SJSA1 (cell line): Measurements from ENCODE around the gene ADORA2B. TPM values are rescaled to one million over a fixed set of nuclear protein-coding genes. Genes with fewer than 3 reads are reported as not detected.

Experiments used
- DNase-seq, 2 experiments: peaks; one replicate each; pipeline ENCODE4 v3.0.0-alpha.2; 2015 to 2020; ENCODE audit warnings: low spot score in 2 of 2, low read depth in 1 of 2
- H3K27ac ChIP-seq: fragments of 250-450 bp; sonication (Bioruptor Pico); 2 replicates; pipeline ENCODE4 v1.5.1; 2020; ENCODE audit warnings: mild to moderate bottlenecking, moderate library complexity
- H3K27me3 ChIP-seq: fragments of 250-450 bp; sonication (Bioruptor Pico); replicated peaks from 2 replicates; pipeline ENCODE4 v1.5.1; 2020; ENCODE audit warnings: mild to moderate bottlenecking, moderate library complexity
- H3K36me3 ChIP-seq: fragments of 250-450 bp; sonication (Bioruptor Pico); 2 replicates; pipeline ENCODE4 v1.5.1; 2020; ENCODE audit warnings: mild to moderate bottlenecking
- H3K4me1 ChIP-seq: fragments of 250-450 bp; sonication (Bioruptor Pico); replicated peaks from 2 replicates; pipeline ENCODE4 v1.6.1; 2021; ENCODE audit warnings: mild to moderate bottlenecking
- H3K4me3 ChIP-seq: fragments of 250-450 bp; sonication (Bioruptor Pico); 2 replicates; pipeline ENCODE4 v1.5.1; 2020; ENCODE audit warnings: mild to moderate bottlenecking
- H3K9me3 ChIP-seq: fragments of 250-450 bp; sonication (Bioruptor Pico); replicated peaks from 2 replicates; pipeline ENCODE4 v1.5.1; 2020; ENCODE audit warnings: mild to moderate bottlenecking
- total RNA-seq: library from RNA; depleted of rRNA; stranded (reverse); fragments of >200 nt; shearing (Covaris generic); gene quantifications from 2 replicates; pipeline ENCODE4 v1.2.3, GENCODE V29; 2014

Gene ADORA2B
- total RNA-seq, 1 experiment from 2014 or later: 19.5 TPM

DNA sequence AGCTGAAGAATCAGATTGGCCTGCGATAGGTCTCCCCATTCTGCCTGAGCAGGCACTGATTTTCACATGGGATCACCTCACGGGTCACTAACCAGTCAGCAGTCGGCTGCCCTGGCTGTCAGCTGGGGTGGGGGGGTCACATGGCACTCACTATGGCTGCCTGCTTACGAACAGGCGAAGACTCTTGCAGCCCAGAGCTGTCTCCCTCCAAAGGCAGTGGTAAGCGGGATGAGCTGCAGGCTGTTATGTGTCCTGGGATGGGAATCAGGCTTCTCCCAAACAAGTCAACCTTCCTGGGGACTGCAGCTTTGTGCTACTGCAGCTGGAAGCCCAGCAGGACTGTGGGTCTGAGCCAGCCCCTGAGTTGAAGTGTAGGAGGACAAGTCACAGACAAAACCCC, 29.0 kb upstream of the ADORA2B start:
- H3K27me3 ChIP-seq: no peaks in the 10 kb centered on the region
- no peak for DNase-seq
- no peaks in the 10 kb centered on the region for H3K36me3 ChIP-seq
- H3K4me3 ChIP-seq: no peak overlapping the region
- H3K4me1 ChIP-seq: peaks cover 39% of the 10 kb centered on the region
- H3K27ac ChIP-seq: no peak overlapping the region
- H3K9me3 ChIP-seq: peaks cover 6% of the 10 kb centered on the region; the same call in 1 of the 2 replicates

DNA sequence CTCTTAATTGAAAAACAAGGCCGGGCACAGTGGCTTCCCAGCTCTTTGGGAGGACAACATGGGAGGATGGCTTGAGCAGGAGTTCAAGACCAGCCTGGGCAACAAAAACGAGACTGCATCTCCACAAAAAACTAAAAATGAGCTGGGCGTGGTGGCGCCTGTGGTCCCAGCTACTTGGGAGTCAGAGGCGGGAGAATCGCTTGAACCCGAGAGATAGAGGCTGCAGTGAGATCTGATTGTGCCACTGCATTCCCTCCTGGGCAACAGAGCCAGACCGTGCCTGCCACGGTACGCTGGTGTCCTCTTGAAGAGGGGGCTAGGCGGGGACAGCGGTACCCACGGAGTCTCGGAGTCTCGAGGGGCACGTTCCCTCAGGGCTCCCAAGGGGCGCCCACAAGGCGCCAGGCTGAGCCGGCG, 27.9 kb upstream of the ADORA2B start:
- H3K27ac ChIP-seq: no peak overlapping the region
- H3K4me1 ChIP-seq: peaks cover 46% of the 10 kb centered on the region
- H3K27me3 ChIP-seq: no peaks in the 10 kb centered on the region
- H3K36me3 ChIP-seq: no peaks in the 10 kb centered on the region
- DNase-seq: no peak
- peaks cover 6% of the 10 kb centered on the region; the same call in 1 of the 2 replicates for H3K9me3 ChIP-seq
- H3K4me3 ChIP-seq: no peak overlapping the region

DNA sequence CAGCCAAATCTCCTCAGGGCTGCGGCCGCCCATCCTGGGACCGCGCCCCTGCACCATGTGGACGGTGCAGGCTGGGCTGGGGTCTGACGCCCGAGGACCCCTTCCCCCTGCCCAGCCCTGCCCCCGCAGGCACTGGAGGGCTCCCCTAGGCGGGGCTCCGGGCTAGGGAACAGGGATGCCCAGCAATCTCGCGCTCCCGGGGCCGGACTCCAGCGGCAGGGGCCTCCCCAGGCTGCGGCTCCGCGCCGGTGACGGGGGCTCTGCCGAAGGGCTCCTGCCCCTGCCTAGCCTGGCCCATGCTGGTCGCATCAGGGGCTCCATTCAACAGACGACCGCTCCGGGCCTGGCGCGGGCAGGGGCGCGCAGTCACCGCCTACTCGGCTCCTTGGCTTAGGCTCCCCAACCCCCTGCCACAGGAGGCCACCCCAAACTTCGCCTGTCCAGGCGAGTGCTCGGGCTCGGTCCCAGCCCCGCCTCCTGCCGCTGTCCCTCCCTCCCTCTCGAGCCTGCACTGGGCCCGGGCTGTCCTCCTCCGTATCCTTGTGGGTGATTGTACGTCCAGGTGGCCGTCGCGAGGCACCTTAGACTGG, 27.4 kb upstream of the ADORA2B start:
- Histone ChIP-seq H3K4me1 (peaks cover 46% of the 10 kb centered on the region), H3K27ac (no peak overlapping the region), H3K4me3 (no peak overlapping the region), H3K27me3 (no peaks in the 10 kb centered on the region), H3K36me3 (no peaks in the 10 kb centered on the region), H3K9me3 (peaks cover 6% of the 10 kb centered on the region; the same call in 1 of the 2 replicates)
- DNase-seq: no peak

DNA sequence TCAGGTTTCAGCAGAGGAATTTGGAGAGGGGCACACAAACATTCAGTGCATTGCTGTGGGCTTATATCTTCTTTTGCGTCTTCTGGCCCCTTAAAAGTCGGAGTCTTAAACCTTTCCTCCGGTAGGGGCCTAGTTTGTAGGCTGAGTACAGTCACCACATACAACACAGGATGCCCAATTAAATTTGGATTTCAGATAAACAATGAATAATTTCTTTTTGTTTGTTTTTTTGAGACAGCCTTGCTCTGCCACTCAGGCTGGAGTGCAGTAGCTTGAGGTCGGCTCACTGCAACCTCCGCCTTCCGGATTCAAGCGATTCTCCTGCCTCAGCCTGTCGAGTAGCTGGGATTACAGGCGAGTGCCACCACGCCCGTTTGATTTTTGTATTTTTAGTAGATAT, 26.7 kb upstream of the ADORA2B start:
- peak in 1 of 2 experiments; percentile 7 for DNase-seq
- Histone ChIP-seq H3K27ac (0 out of 2 replicates have a peak overlapping the region, but pooled peaks have one; percentile 20), H3K27me3 (no peaks in the 10 kb centered on the region)

DNA sequence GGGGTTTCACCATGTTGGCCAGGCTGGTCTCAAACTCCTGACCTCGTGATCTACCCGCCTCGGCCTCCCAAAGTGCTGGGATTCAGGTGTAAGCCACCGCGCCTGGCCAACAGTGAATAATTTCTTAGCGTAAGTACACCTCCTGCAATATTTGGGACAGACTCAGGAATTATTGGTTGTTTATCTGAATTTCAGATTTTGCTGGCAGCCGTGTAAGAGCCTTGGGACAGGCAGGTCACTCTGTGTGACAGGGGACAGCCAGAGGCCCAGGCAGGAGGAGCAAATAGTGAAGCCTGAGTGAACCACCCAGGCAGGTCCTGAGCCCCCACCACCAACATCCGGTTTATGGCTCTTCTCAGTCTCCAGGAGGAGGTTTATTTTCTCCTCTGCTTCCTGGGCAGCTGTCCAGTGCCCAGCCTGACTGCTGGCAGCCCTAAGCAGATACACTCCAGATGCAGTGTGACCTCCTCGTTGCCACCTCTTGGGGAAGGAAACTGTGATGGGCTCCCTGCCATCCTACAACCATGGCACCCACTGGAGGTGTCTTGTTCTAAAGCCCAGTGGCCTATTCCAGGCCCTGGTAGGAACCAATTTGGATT, 26.2 kb upstream of the ADORA2B start:
- DNase-seq: peak in 1 of 2 experiments; percentile 9
- Histone ChIP-seq H3K4me1 (peaks cover 46% of the 10 kb centered on the region), H3K27ac (0 out of 2 replicates have a peak overlapping the region, but pooled peaks have one; percentile 20), H3K36me3 (no peaks in the 10 kb centered on the region), H3K4me3 (no peak overlapping the region), H3K27me3 (no peaks in the 10 kb centered on the region), H3K9me3 (peaks cover 6% of the 10 kb centered on the region; the same call in 1 of the 2 replicates)

More for the DNA sequence above, 26.7 kb upstream of the ADORA2B start:
- H3K36me3 ChIP-seq: no peaks in the 10 kb centered on the region
- H3K4me1 ChIP-seq: peaks cover 46% of the 10 kb centered on the region
- H3K9me3 ChIP-seq: peaks cover 6% of the 10 kb centered on the region; the same call in 1 of the 2 replicates
- H3K4me3 ChIP-seq: no peak overlapping the region

DNA sequence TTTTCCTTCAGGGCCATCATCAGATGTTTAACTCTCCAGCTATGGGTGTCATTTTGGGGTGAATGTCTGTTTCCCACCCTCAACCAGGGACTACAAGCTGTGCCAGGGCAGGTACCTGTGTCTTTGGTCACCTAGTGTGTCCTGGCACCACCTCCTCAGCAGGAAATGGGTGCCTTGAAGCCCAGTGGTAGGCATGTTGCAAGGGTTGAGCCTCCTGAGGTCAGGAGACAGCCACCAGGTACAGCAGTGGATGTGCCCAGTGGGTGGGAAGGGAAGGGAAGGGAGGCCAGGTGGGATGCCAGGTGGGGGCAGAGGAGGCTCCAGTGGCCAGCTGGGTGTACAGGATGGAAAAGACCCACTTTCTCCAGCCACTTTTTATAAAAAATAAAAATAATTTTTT, 25.5 kb upstream of the ADORA2B start:
- H3K4me1 ChIP-seq: peaks cover 41% of the 10 kb centered on the region
- H3K9me3 ChIP-seq: peaks cover 6% of the 10 kb centered on the region; the same call in 1 of the 2 replicates
- no peak overlapping the region for H3K27ac ChIP-seq
- no peak overlapping the region for H3K4me3 ChIP-seq
- DNase-seq: no peak
- no peaks in the 10 kb centered on the region for H3K36me3 ChIP-seq
- H3K27me3 ChIP-seq: no peaks in the 10 kb centered on the region

DNA sequence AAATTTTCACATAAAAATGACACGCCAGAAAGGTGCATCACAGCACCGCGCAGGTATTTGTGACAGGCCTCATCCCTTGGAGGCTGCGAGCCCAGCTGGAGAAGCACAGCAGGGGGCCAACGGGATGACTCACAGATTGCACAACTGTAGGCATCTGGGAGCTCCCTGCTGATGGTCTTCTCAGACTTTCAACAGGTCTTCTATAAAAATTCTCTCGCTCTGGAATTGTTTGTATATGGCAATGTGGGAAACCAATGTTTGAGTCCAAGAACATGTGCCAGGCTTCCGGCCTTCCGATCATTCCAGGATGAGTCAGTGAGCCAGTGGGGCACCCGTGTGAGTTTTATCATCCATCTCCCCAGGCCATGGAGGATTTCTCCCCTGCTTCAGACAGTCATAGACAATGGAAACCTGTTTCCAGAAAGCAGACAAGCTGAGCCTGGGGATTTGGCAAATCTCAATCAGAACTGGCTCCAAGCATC, 24.1 kb upstream of the ADORA2B start:
- Histone ChIP-seq H3K4me3 (no peak overlapping the region), H3K9me3 (0 out of 2 replicates have a peak, but pooled peaks cover 2% of the 10 kb centered on the region), H3K27ac (peak overlapping the region; percentile 76)

DNA sequence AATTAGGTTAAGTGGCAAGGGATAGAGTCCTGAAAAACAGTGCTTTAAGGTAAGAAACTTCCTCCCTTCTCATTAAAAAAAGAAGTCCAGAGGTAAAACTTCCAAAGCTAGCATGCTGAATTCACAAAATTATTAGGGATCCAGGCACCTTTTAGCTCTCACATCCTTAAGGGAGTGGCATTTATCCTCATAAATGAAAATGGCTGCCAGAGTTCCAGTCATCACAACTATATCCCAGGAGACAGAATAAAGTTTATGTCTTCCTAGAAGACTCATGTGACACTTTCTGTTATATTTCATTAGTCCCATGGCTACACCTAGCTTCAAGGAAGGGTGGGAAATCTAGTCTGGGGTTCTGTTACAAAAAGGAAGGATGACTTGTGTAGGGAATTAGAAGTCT, 23.3 kb upstream of the ADORA2B start:
- Histone ChIP-seq H3K27me3 (no peaks in the 10 kb centered on the region), H3K4me1 (peaks cover 31% of the 10 kb centered on the region), H3K4me3 (no peak overlapping the region), H3K36me3 (no peaks in the 10 kb centered on the region), H3K27ac (peak overlapping the region; percentile 76), H3K9me3 (0 out of 2 replicates have a peak, but pooled peaks cover 2% of the 10 kb centered on the region)
- no peak for DNase-seq

More for the DNA sequence above, 24.1 kb upstream of the ADORA2B start:
- no peaks in the 10 kb centered on the region for H3K36me3 ChIP-seq
- H3K27me3 ChIP-seq: no peaks in the 10 kb centered on the region
- H3K4me1 ChIP-seq: peaks cover 31% of the 10 kb centered on the region
- peak; percentile 90 for DNase-seq

DNA sequence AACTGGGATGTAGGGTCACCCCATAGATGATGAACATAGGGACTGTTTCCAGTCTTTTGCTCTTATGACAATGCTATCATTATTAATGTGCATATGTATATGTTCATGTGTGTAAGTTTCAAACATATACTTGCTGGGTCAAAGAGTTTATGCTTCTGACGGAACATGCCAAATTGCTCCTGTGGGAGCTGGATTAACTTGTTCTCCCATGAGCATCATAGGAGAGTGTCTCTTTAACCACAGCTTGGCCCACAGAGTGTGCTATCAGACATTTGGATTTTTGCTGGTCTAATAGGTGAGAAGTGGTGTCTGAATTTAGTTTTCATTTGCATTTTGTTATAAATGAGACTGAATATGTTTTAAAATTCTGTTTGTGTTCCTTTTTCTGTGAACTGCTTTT, 22.3 kb upstream of the ADORA2B start:
- no peak for DNase-seq
- H3K4me3 ChIP-seq: no peak overlapping the region
- 0 out of 2 replicates have a peak, but pooled peaks cover 2% of the 10 kb centered on the region for H3K9me3 ChIP-seq
- H3K4me1 ChIP-seq: peaks cover 31% of the 10 kb centered on the region
- no peaks in the 10 kb centered on the region for H3K36me3 ChIP-seq
- H3K27me3 ChIP-seq: no peaks in the 10 kb centered on the region
- no peak overlapping the region for H3K27ac ChIP-seq

DNA sequence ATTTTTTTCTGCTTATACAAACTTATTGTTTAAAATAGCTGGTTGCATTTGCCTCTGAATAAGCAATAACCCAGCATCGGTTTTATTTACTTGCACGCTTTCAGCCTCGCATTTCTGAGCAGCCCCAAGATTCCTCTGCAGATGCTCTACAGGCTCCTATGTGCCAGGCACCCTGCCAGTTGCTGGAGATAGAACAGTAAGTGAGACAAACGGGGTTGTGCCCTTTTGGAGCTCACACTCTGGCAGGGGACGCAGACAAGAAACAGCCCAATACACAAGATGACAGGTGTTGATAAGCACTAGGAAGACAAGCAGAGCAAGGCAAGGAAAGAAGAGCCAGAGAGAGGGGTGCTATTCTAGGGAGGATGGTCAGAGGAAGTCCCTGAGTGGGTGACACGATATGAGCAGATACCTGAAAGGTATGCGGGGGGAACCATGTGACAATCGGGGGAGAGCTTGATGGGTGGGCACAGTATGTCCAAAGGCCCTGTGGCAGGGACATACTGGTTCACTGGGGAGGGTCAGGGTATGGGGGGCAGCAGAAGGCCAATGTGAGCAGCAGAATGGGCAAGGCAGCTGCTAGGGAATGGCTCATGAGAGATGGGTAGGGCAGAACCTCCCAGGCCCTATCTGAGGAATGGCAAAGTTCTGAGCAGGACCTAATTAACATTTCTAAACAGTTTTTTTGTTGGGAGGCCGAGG, 18.7 kb upstream of the ADORA2B start:
- no peak for DNase-seq
- Histone ChIP-seq H3K27me3 (no peaks in the 10 kb centered on the region), H3K9me3 (no peaks in the 10 kb centered on the region), H3K4me3 (no peak overlapping the region), H3K4me1 (peaks cover 5% of the 10 kb centered on the region), H3K27ac (no peak overlapping the region), H3K36me3 (no peaks in the 10 kb centered on the region)

DNA sequence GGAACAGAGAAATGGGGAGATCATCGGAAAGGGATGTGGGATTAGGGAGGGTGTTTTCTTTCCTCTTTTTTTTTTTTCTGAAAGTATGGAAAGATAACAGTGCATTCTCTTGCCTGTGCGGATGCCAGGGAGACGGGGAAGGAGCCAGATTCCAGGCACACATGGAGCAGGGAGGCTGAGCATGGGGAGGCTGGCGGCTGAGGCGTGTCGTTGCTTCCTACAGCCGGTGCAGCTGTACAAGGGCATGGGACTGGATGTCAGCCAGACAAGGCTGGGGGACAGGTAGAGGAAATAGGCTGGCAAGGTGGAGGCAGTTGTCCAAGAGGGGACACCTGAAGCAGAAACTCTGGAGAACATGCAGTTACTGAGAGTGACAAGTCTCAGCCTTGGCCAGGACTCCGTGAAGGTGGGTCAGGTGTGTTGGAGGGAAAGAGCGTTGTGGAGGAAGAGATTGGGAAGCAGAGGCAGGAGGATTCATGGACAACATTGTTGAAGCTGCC, 16.6 kb upstream of the ADORA2B start:
- no peaks in the 10 kb centered on the region for H3K9me3 ChIP-seq
- no peaks in the 10 kb centered on the region for H3K36me3 ChIP-seq
- no peak for DNase-seq
- H3K27ac ChIP-seq: no peak overlapping the region
- no peaks in the 10 kb centered on the region for H3K4me1 ChIP-seq
- H3K27me3 ChIP-seq: no peaks in the 10 kb centered on the region
- H3K4me3 ChIP-seq: no peak overlapping the region

DNA sequence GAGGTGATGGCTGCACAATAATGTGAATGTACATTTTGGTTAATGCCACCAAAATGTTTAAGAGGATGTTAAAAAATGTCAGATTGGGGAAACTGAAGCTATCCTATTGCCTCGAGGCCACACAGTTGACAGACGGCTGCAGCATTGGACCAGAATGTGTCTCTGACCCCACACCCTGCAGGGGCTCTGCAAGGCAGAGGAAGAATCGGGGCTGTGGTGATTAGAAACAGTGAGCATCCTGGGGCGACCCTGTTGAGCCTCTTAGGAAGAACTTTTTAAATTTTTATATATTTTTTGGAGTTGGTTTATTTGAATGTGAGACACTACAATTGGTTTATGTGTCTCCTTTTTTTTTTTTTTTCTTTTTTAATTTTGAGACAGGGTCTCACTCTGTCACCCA, 15.0 kb upstream of the ADORA2B start:
- H3K36me3 ChIP-seq: no peaks in the 10 kb centered on the region
- no peak overlapping the region for H3K4me3 ChIP-seq
- H3K27me3 ChIP-seq: no peaks in the 10 kb centered on the region
- no peak for DNase-seq
- no peaks in the 10 kb centered on the region for H3K9me3 ChIP-seq
- no peak overlapping the region for H3K27ac ChIP-seq
- no peaks in the 10 kb centered on the region for H3K4me1 ChIP-seq

DNA sequence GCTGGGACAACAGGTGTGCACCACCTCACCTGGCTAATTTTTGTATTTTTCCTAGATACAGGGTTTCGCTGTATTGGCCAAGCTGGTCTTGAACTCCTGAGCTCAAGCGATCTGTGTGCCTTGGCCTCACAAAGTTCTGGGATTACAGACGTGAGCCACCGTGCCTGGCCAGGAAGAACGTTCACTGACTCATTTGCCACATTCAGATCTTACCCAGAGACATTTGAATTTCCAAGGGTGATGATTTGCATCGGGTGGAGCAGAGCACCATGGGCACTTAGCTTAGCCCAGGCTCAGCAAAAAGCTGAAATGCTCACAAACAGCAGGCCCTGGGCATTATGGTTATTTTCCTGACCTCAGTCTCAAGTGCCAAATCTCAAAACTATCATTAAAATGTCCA, 14.5 kb upstream of the ADORA2B start:
- no peaks in the 10 kb centered on the region for H3K27me3 ChIP-seq
- no peaks in the 10 kb centered on the region for H3K9me3 ChIP-seq
- H3K36me3 ChIP-seq: no peaks in the 10 kb centered on the region
- no peak overlapping the region for H3K4me3 ChIP-seq
- no peak for DNase-seq
- H3K27ac ChIP-seq: no peak overlapping the region
- no peaks in the 10 kb centered on the region for H3K4me1 ChIP-seq

DNA sequence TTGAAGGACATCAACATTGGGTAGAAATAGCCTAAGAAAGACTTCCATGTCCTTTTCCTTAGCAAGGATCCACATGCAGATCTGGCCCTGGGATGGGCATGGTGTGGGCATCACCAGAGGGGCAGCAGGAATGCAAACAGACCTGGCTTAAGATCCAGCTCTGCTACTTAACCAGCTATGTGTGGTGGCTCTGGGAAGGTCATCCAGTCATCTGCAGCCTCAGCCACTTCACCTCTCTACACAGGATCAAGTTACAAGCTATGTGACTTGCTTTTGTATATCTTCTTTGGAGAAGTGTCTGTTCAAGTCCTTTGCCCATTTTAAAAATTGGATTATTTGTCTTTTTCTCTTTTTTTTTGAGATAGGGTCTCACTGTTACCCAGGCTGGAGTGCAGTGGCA, 13.5 kb upstream of the ADORA2B start:
- no peaks in the 10 kb centered on the region for H3K9me3 ChIP-seq
- no peaks in the 10 kb centered on the region for H3K36me3 ChIP-seq
- H3K4me3 ChIP-seq: no peak overlapping the region
- no peaks in the 10 kb centered on the region for H3K4me1 ChIP-seq
- no peak for DNase-seq
- no peaks in the 10 kb centered on the region for H3K27me3 ChIP-seq
- H3K27ac ChIP-seq: no peak overlapping the region
